OCI-M2 (cell line): Measurements from ENCODE around the gene COL6A6.
"Not testable (repeated sequence)": the region's sequence is repeated elsewhere in the genome, so short reads cannot be mapped to it uniquely, and the experiment has no call there.

Experiments used
- DNase-seq: peaks from one replicate; lab custom pipeline; 2025; ENCODE audit not compliant: unreplicated experiment; lab: John Stamatoyannopoulos, UW

Gene COL6A6

GRCh38 chr3:130529486-130530215 is 12.7 kb downstream of the COL6A6 start:
- no peak for DNase-seq

GRCh38 chr3:130533247-130533646 is 16.3 kb downstream of the COL6A6 start:
- DNase-seq, result no peak

GRCh38 chr3:130537673-130538304 is 20.8 kb downstream of the COL6A6 start:
- DNase-seq, result no peak

GRCh38 chr3:130539005-130539404 is 22.0 kb downstream of the COL6A6 start:
- no peak for DNase-seq

GRCh38 chr3:130543322-130543721 is 26.3 kb downstream of the COL6A6 start:
- no peak for DNase-seq

GRCh38 chr3:130546920-130547679 is 30.1 kb downstream of the COL6A6 start:
- DNase-seq, result no peak

- not testable (repeated sequence) for DNase-seq
These were observed 30.7 kb downstream of the COL6A6 start for GRCh38 chr3:130547680-130548065.

GRCh38 chr3:130548356-130548755 is 31.4 kb downstream of the COL6A6 start:
- no peak for DNase-seq

- DNase-seq, result no peak
These were observed 40.5 kb downstream of the COL6A6 start for GRCh38 chr3:130557336-130558035.

- DNase-seq, result no peak
These were observed 41.4 kb downstream of the COL6A6 start for GRCh38 chr3:130558366-130558765.

- no peak for DNase-seq
These were observed 48.2 kb downstream of the COL6A6 start for GRCh38 chr3:130565224-130565623.
